GM11168 (cell line): ENCODE results near the gene AKR1C3.
"Not testable (repeated sequence)": the region's sequence is repeated elsewhere in the genome, so short reads cannot be mapped to it uniquely, and the experiment has no call there.

Source experiments
- in situ Hi-C: fragments of 300-500 bp; cut with MboI; formaldehyde crosslinking; loops from one replicate; pipeline ENCODE4 v1.12.0; 2022; ENCODE audit warnings: low sequenced_read_pairs; ENCODE audit not compliant: unreplicated experiment

AKR1C3 gene

GRCh38 chr10:5081091-5081490, 13.1 kb upstream of the AKR1C3 start:
- in situ Hi-C loops = no loop called here

- in situ Hi-C loops = no loop called here
Observed at GRCh38 chr10:5088703-5089261, 5.4 kb upstream of the AKR1C3 start.

GRCh38 chr10:5089865-5090264, 4.3 kb upstream of the AKR1C3 start:
- in situ Hi-C loops = no loop called here

DNA sequence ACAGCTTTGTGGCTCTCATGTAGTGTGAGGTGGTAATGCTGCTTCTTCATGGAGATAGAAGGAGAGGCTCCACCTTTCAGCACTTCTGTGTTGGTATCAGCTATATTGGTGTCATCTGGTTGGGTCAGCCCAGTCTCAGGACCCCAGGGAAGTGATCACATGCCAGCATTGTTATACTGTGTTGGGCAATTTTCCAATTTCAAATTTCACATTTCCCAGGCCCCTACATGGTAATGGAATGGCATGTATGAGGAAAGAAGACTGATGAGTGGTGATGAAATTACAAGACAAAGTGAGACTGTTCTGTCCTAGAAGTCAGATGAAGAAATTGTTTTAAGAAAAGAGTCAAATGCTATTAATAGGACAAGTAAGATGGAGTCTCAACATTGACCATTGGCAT, 3.7 kb upstream of the AKR1C3 start:
- in situ Hi-C loops = no loop called here

- in situ Hi-C loops = no loop called here
Observed at GRCh38 chr10:5091196-5091595, 3.0 kb upstream of the AKR1C3 start.

DNA sequence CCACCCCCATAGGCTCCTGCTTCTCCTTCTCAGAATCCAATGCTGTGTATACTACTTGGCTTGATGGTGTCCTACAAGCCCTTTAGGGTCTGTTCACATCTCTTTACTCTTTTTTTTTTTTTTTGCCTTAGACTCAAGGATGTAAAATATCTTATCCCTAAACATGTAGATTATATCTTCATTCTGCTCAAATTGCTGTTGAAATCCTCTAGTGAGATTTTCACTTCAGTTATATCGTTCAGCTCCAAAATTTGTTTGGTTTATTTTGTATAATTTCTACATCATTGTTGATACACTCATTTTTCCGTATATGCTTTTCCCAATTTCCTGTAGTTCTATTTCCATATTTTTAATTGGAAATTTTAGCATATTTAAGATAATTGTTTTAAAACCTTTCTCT, 1.8 kb upstream of the AKR1C3 start:
- in situ Hi-C loops = no loop called here

- in situ Hi-C loops = no loop called here
Observed at GRCh38 chr10:5092848-5093790, 1.1 kb upstream of the AKR1C3 start.

DNA sequence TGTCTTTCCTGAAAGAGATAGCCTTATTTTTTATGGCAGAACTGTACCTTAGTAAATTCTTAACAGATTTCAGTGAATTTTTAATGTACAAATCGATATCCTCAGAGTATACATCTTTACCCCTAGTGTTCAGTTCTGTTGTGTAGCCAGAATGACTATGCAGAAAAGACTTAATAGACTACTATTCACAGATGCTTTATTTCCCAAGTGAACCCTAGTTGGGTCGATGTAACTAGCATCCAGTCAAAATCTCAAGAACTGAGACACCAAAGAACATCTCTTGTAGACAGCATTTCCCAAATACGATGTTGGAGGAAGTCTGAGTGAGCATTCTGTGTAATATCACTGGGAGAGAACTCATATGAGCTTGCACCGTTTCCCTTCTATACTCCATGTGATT, 1.5 kb downstream of the AKR1C3 start:
- in situ Hi-C loops = no loop called here

GRCh38 chr10:5096108-5096507, 1.9 kb downstream of the AKR1C3 start:
- in situ Hi-C loops = no loop called here

GRCh38 chr10:5102479-5102878, 8.3 kb downstream of the AKR1C3 start:
- in situ Hi-C loops = not testable (repeated sequence)

- in situ Hi-C loops = no loop called here
Observed at GRCh38 chr10:5103481-5103880, 9.3 kb downstream of the AKR1C3 start.

DNA sequence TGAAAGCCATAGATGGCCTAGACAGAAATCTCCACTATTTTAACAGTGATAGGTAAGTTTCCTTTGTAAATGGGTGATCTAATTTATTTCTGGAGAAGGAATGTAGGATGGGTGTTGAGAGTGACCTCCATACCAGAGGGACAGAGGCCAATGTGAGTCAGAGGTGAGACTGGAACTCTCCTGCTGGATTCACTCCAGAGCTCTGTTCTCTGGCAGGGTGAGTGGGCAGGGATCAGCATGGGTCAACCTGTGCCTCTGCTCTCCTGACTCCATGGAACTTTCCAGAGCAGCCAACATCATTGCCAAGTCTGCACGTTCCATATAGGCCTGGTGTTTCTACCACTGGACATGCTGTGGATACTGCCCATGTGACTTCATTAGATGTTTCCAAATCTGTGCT, 11.4 kb downstream of the AKR1C3 start:
- in situ Hi-C loops = no loop called here

DNA sequence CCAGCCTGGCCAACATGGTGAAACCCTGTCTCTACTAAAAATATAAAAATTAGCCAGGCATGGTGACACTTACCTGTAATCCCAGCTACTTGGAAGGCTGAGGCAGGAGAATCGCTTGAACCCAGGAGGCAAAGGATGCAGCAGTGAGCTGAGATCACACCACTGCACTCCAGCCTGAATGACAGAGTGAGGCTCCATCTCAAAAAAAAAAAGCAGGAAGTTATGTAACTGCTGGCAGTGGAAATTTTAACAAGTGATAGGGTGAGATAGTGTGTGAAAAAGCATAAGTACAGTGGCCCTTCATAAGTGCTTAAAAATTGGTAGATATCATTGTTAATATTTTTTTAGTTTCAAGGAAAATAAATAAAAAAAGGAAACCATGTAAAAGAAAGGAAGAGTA, 12.3 kb downstream of the AKR1C3 start:
- in situ Hi-C loops = no loop called here

DNA sequence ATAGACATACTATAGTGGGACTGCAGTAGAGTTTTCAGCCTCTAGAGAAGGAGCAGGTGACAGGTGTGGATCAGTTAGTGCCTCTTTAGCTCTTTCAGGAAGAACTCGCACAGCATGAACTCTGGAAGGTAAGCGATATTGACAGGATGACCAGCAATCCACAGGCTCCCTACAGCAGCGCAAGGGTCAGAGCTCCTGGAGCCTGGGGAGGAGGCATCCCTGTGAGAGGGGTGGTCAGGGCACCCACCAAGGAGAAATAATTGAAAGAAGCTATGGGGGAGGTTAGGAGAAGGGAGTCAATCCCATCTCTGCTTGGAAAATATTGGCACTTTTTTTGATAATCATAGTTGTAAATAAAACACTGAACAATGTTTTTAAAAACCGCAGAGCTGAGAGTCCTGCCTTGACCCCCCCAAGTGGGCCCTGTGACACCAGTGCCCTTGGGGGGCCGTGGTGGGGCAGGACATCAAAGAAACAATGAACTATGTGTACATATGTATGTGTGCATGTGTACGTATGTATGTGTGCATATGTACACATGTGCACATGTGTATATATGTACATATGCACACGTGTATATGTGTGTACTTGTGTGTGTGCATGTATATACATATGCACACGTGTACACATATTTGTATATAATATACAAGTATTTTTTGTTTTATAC, 13.8 kb downstream of the AKR1C3 start:
- in situ Hi-C loops = no loop called here

DNA sequence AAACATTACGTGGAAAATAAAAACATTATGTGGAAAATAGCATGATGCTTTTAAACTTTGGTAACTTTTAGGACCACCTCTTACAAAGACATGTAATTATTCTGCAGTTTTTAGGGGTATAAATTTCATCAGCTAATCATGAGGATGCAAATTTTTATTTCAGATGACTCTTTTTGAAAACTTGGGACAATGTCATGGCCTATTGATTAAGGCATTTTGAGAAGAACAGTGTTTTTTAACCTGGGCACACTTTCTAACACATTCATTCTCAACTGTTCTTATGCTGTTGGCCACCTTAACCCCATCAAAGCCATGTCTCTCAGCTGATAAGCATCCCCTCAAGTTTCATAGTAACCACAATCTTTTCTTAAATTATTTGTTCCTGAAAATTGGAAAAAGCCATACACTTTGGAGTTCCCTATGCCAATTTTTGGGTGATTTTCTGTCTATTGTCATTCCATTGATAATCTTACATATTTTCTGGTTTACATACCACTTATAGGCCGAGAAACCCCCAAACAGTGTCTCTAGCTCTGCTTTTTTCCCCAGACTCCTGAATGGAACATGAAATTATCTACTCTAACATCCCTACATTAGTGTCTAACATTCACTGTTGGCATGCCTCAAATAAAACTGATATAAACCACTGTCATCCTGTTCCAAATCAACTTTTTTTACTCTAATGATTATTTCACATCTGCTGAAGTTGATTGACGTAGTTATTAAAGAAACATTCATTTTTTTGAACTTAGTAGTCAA, 14.6 kb downstream of the AKR1C3 start:
- in situ Hi-C loops = no loop called here

DNA sequence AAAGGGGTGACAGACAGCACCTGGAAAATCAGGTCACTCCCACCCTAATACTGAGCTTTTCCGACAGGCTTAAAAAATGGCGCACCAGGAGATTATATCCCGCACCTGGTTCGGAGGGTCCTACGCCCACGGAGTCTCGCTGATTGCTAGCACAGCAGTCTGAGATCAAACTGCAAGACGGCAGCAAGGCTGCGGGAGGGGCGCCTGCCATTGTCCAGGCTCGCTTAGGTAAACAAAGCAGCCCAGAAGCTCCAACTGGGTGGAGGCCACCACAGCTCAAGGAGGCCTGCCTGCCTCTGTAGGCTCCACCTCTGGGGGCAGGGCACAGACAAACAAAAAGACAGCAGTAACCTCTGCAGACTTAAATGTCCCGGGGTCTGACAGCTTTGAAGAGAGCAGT, 15.6 kb downstream of the AKR1C3 start:
- in situ Hi-C loops = not testable (repeated sequence)

GRCh38 chr10:5116621-5117020, 22.4 kb downstream of the AKR1C3 start:
- in situ Hi-C loops = no loop called here

- in situ Hi-C loops = no loop called here
Observed at GRCh38 chr10:5117026-5117425, 22.8 kb downstream of the AKR1C3 start.

DNA sequence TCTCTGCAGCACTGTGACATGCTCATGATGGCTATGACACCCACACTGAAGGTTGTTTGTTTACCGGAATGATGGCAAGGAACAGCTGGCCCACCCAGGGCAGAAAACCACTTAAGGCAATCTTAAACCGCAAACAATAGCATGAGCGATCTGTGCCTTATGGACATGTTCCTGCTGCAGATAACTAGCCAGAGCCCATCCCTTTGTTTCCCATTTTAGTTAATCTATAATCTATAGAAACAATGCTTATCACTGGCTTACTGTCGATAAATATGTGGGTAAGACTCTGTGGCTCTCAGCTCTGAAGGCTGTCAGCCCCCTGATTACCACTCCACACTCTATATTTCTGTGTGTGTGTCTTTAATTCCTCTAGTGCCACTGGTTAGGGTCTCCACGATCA, 25.8 kb downstream of the AKR1C3 start:
- in situ Hi-C loops = not testable (repeated sequence)

- in situ Hi-C loops = no loop called here
Observed at GRCh38 chr10:5123886-5124285, 29.7 kb downstream of the AKR1C3 start.
